ENCODE measurements around the gene EFCAB10. TPM values are rescaled to one million over a fixed set of nuclear protein-coding genes. Genes with fewer than 3 reads are reported as not detected.

The EFCAB10 gene, protein sequence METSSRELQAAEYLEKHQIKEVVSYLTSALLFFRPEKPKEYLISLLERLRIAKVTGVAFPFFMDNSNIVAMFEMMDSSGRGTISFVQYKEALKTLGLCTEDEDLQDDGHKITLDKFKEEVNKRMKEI
- total RNA-seq (2014; rRNA removed; shearing (Covaris generic)): 2.0 and 2.3 TPM in 2 replicates

- no peaks in the 10 kb centered on the region for H3K36me3 ChIP-seq (replicated peaks; ENCODE audit: control insufficient read depth, insufficient read depth, low read length)
- DNase-seq: peak; percentile 96
- peak within 1 kb of the TSS; percentile 63 for H3K4me3 ChIP-seq (ENCODE audit: insufficient read depth, low read depth, low read length)
- H3K27me3 ChIP-seq (ENCODE audit: control insufficient read depth, insufficient read depth, low read length): no peaks in the 10 kb centered on the region
These were observed at the start of gene EFCAB10 for GRCh38 chr7:105581066-105581811. Gene EFCAB10 (minus strand): TSS chr7:105581493. CDS start chr7:105581463, 30 bp downstream.

DNA sequence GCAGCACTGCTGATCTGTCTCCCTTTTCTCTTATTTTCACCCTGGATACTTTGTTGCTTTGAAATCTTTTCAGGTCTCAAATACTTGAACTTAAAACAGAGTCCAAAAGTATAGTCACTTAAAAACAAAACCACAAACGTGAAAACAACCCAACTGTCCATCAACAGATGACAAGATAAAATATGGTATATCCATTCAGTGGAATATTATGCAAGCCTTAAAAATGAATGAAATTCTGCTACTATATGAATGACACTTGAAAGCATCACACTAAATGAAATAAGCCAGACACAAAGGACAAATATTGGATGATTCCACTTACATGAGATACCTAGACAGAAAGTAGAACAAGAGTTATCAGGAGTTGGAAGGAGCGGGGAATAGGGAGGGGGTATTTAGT is 44.7 kb upstream of the EFCAB10 start:
- H3K36me3 ChIP-seq (replicated peaks; ENCODE audit: control insufficient read depth, insufficient read depth, low read length): peaks cover 22% of the 10 kb centered on the region
- DNase-seq: no peak
- no peak overlapping the region for H3K4me3 ChIP-seq (ENCODE audit: insufficient read depth, low read depth, low read length)
- no peaks in the 10 kb centered on the region for H3K27me3 ChIP-seq (ENCODE audit: control insufficient read depth, insufficient read depth, low read length)

GRCh38 chr7:105623906-105624305 is 42.6 kb upstream of the EFCAB10 start:
- H3K27me3 ChIP-seq (ENCODE audit: control insufficient read depth, insufficient read depth, low read length): no peaks in the 10 kb centered on the region
- DNase-seq: no peak
- peaks cover 20% of the 10 kb centered on the region for H3K36me3 ChIP-seq (replicated peaks; ENCODE audit: control insufficient read depth, insufficient read depth, low read length)
- H3K4me3 ChIP-seq (ENCODE audit: insufficient read depth, low read depth, low read length): no peak overlapping the region

DNA sequence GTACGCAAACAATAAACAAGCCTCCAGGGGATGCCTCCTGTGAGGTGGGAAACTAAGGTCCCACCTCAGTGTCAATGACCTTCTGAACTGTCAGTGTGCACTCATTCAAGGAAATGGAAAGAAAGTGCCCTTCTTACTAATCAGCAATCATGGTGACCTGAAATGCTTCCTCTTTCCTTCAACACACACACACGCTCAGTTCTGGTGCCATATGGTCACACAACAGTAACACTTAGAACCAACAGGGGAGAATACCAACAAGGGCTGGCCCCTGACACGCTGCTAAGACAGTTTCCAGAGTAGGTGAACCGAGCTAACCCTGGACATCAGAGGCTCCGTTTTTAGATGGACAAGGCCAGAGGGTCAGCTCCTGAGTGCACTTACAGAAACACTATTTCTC is 42.1 kb upstream of the EFCAB10 start:
- DNase-seq: no peak
- Histone ChIP-seq H3K27me3 (ENCODE audit: control insufficient read depth, insufficient read depth, low read length) (no peaks in the 10 kb centered on the region), H3K36me3 (replicated peaks; ENCODE audit: control insufficient read depth, insufficient read depth, low read length) (peaks cover 20% of the 10 kb centered on the region), H3K4me3 (ENCODE audit: insufficient read depth, low read depth, low read length) (no peak overlapping the region)

DNA sequence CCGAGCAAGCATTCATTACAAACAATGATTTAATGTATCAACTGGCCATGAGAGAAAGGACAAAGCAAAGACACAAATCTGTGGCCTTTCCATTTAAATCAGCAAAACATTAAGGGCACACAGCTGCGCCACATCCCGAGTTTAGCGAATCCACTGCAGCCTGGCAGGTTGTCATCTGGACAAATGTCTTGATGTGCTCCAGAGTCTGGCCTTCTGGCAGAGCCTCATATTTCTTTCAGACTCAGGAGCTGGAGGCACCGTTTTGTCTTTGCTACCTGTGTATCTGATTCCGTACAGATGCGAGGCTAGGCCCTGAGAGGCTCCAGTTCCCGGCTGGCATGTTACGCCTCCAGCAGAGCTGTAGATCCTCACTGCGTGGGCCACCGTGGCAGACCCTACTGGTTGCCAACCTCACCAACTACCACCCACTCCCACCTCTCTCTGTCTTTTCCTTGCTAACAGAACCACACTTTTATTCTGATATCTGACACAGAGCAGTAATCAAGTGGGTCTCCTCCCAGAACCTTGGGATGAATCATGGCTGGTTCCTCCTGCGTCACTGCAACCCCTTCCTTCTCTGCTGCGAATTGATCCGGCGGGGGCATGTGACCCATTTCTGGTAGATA is 40.9 kb upstream of the EFCAB10 start:
- Histone ChIP-seq H3K36me3 (replicated peaks; ENCODE audit: control insufficient read depth, insufficient read depth, low read length) (peaks cover 26% of the 10 kb centered on the region), H3K27me3 (ENCODE audit: control insufficient read depth, insufficient read depth, low read length) (no peaks in the 10 kb centered on the region), H3K4me3 (ENCODE audit: insufficient read depth, low read depth, low read length) (no peak overlapping the region)
- no peak for DNase-seq

- no peaks in the 10 kb centered on the region for H3K27me3 ChIP-seq (ENCODE audit: control insufficient read depth, insufficient read depth, low read length)
- DNase-seq: no peak
- no peak overlapping the region for H3K4me3 ChIP-seq (ENCODE audit: insufficient read depth, low read depth, low read length)
- peaks cover 26% of the 10 kb centered on the region for H3K36me3 ChIP-seq (replicated peaks; ENCODE audit: control insufficient read depth, insufficient read depth, low read length)
These were observed 40.3 kb upstream of the EFCAB10 start for GRCh38 chr7:105621617-105622016.

DNA sequence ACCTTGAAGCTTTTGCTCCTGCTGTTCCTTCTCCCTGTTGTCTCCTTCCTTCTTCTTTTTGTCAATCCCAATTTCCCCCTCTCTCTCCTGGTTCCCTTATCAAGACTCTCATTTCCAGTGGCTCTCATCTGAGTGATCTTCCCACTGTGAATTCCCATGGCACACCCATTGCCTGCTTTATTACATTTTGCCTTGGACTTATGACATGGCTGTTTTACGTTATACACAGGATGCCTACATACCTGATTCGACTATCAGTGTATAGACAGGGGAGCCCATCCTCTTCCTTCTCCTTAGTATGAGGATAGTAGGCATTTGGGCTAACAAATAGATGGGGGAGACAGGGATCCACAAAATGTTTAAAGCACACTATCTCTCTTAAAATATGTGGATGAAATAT is 39.9 kb upstream of the EFCAB10 start:
- DNase-seq: no peak
- peaks cover 25% of the 10 kb centered on the region for H3K36me3 ChIP-seq (replicated peaks; ENCODE audit: control insufficient read depth, insufficient read depth, low read length)

DNA sequence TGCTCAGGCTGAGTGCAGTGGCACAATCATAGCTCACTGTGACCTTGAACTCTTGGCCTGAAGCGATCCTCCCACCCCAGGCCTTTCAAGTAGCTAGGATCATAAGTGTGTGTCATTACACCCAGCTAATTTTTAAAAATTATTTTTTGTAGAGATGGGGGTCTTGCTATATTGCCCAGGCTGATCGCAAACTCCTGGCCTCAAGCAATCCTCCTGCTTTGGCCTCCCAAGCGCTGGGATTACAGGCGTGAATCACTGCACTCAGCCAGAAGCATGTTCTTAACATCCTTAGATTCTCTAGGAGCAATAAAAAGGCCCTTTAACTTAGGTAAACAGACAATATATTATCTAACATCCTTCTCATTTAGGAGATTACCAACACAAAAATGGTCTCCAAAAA is 38.3 kb upstream of the EFCAB10 start:
- Histone ChIP-seq H3K36me3 (replicated peaks; ENCODE audit: control insufficient read depth, insufficient read depth, low read length) (peaks cover 27% of the 10 kb centered on the region), H3K27me3 (ENCODE audit: control insufficient read depth, insufficient read depth, low read length) (no peaks in the 10 kb centered on the region), H3K4me3 (ENCODE audit: insufficient read depth, low read depth, low read length) (no peak overlapping the region)
- no peak for DNase-seq

More for the DNA sequence above, 39.9 kb upstream of the EFCAB10 start:
- Histone ChIP-seq H3K27me3 (ENCODE audit: control insufficient read depth, insufficient read depth, low read length) (no peaks in the 10 kb centered on the region), H3K4me3 (ENCODE audit: insufficient read depth, low read depth, low read length) (no peak overlapping the region)

DNA sequence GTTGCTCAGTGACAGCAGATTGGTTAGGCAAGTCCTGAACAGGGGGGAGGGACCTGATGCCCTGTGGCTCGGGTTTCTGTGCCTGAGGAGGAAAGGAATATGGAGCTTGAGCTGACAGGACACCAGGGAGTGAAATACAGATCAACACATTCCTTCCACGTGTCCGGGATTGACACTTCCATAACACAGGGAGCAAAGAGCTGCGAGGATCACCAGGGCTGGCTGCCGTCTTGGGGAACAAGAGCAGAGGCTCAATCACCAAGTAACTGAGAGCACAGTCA is 36.7 kb upstream of the EFCAB10 start:
- Histone ChIP-seq H3K36me3 (replicated peaks; ENCODE audit: control insufficient read depth, insufficient read depth, low read length) (peaks cover 27% of the 10 kb centered on the region), H3K4me3 (ENCODE audit: insufficient read depth, low read depth, low read length) (no peak overlapping the region), H3K27me3 (ENCODE audit: control insufficient read depth, insufficient read depth, low read length) (no peaks in the 10 kb centered on the region)
- no peak for DNase-seq

DNA sequence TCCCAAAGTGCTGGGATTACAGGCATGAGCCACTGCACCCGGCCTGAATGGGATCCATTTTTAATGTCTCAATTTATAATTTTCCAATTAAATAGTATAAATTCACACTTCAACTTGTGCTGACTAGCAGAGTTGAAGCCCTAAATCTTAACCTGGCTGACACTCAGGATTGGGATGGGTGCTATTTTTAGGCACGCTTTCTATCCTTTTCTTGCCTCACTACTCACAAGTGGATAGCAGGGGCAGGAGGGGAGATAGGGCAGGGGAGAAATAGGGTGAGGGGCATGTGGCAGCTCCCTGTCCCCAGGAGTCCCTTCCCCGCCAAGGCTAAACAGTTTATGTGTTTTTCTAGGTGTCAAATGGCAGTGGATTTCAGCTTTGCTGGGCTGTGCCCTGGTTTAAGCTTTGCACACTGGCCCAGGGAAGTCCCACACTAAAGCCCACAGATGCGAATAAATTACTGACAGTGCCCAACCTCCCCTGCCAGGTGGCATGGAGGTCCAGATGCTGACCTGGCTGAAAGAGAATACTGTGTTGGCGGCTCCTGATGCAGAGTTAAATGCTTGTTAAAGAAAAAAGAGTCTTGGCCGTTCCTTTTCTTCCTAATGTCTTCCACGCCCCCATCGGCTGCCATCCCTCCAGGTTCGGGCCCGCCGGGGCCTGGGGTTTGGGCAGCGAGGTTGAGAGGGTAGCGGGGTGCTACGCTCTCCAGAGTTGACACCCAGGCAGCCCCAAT is 36.2 kb upstream of the EFCAB10 start:
- H3K4me3 ChIP-seq (ENCODE audit: insufficient read depth, low read depth, low read length): no peak overlapping the region
- no peaks in the 10 kb centered on the region for H3K27me3 ChIP-seq (ENCODE audit: control insufficient read depth, insufficient read depth, low read length)
- no peak for DNase-seq
- H3K36me3 ChIP-seq (replicated peaks; ENCODE audit: control insufficient read depth, insufficient read depth, low read length): peaks cover 24% of the 10 kb centered on the region

DNA sequence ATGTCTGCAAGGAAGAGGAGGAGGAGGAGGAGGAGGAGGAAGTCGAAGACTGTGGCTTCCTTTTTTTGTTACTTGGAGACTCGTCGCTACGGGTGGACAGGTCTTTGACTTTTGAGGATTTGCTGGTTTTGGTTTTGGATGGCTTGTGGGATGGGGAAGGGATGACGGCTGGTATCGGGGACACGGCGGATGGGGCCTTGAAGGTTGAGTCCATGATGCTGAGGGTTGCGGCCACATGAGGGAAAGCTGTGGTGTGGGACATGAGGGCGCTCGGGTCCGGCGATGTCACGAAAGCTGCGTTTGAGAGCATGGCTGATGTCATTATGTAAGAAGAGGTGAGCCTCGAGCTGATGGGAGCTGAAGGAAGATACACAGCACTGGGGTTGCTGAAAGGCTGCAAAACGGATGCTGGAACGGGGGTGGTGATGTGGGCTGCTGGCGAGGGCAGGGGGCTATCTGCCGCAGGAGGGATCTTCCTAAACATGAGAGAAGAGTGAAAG is 33.1 kb upstream of the EFCAB10 start:
- H3K4me3 ChIP-seq (ENCODE audit: insufficient read depth, low read depth, low read length): no peak overlapping the region
- no peaks in the 10 kb centered on the region for H3K27me3 ChIP-seq (ENCODE audit: control insufficient read depth, insufficient read depth, low read length)
- DNase-seq: no peak
- H3K36me3 ChIP-seq (replicated peaks; ENCODE audit: control insufficient read depth, insufficient read depth, low read length): peaks cover 20% of the 10 kb centered on the region

DNA sequence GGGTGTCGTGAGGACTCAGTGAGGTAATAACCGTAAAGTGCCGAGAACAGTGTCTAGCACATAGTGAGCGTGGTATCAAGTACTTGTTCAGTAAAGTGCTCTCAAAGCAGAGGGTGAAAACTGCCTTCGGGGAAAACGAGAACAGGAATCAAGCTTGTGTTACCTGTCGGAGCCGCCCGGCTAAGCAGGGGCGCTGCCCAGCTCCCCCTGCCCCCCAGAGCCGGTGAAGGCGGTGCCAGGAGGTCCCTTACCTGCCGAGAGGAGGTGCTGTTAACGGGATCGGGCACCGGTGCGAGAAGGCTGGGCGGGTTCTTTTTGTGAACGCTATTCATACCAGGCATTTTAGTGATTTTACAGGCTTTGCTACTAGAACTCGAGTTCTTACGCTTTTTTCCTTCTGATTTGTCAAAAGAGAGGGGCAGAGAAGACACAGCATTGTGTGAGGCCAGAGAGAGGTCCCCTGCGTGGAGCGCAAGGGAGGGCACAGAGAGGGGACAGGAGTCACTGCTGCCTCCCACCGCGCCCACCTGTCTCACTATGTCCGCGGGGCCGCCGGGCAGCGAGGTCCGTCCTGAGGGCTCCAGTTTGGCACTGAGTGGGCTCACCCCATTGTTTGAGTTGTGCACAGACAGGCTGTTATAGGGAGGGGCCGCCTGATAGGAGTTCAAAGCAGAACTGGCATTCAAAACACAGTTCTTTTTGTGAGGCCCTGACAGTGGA is 32.5 kb upstream of the EFCAB10 start:
- Histone ChIP-seq H3K27me3 (ENCODE audit: control insufficient read depth, insufficient read depth, low read length) (no peaks in the 10 kb centered on the region), H3K4me3 (ENCODE audit: insufficient read depth, low read depth, low read length) (no peak overlapping the region), H3K36me3 (replicated peaks; ENCODE audit: control insufficient read depth, insufficient read depth, low read length) (peaks cover 20% of the 10 kb centered on the region)
- DNase-seq: no peak

- H3K4me3 ChIP-seq (ENCODE audit: insufficient read depth, low read depth, low read length): no peak overlapping the region
- no peaks in the 10 kb centered on the region for H3K27me3 ChIP-seq (ENCODE audit: control insufficient read depth, insufficient read depth, low read length)
- peaks cover 19% of the 10 kb centered on the region for H3K36me3 ChIP-seq (replicated peaks; ENCODE audit: control insufficient read depth, insufficient read depth, low read length)
- DNase-seq: no peak
These were observed 31.5 kb upstream of the EFCAB10 start for GRCh38 chr7:105612806-105613205.

Measured in H7 (cell line).